COLO668 (cell line): ENCODE results near the gene CX3CR1.
"Not testable (repeated sequence)": the region's sequence is repeated elsewhere in the genome, so short reads cannot be mapped to it uniquely, and the experiment has no call there.

Experiments
- DNase-seq: peaks from one replicate; lab custom pipeline; 2025; ENCODE audit not compliant: unreplicated experiment; lab: John Stamatoyannopoulos, UW

Gene CX3CR1

GRCh38 chr3:39279745-39280517 is at the start of gene CX3CR1:
TSS of gene CX3CR1 (minus strand) at chr3:39280036. CDS start at chr3:39266509, 13,527 bp downstream.
- no peak for DNase-seq

- no peak for DNase-seq
Observed at GRCh38 chr3:39329493-39329892, 49.7 kb upstream of the CX3CR1 start, which contains the start of gene CCR8. TSS of gene CCR8 (plus strand) at chr3:39329709. CDS start at chr3:39332332, 2,623 bp downstream.

- DNase-seq, result no peak
Observed at GRCh38 chr3:39327746-39328349, 48.0 kb upstream of the CX3CR1 start.

GRCh38 chr3:39327053-39327745 is 47.4 kb upstream of the CX3CR1 start:
- DNase-seq, result no peak

GRCh38 chr3:39325236-39325635 is 45.4 kb upstream of the CX3CR1 start:
- no peak for DNase-seq

- no peak for DNase-seq
Observed at GRCh38 chr3:39323494-39323893, 43.7 kb upstream of the CX3CR1 start.

GRCh38 chr3:39322936-39323335 is 43.1 kb upstream of the CX3CR1 start:
- DNase-seq, result no peak

GRCh38 chr3:39322209-39322715 is 42.4 kb upstream of the CX3CR1 start:
- not testable (repeated sequence) for DNase-seq

GRCh38 chr3:39321574-39321983 is 41.7 kb upstream of the CX3CR1 start:
- DNase-seq, result not testable (repeated sequence)

GRCh38 chr3:39319249-39319648 is 39.4 kb upstream of the CX3CR1 start:
- no peak for DNase-seq

GRCh38 chr3:39318301-39318700 is 38.5 kb upstream of the CX3CR1 start:
- no peak for DNase-seq

GRCh38 chr3:39317571-39318169 is 37.8 kb upstream of the CX3CR1 start:
- no peak for DNase-seq

- no peak for DNase-seq
Observed at GRCh38 chr3:39315420-39315819, 35.6 kb upstream of the CX3CR1 start.

- no peak for DNase-seq
Observed at GRCh38 chr3:39313289-39313688, 33.5 kb upstream of the CX3CR1 start.

- DNase-seq, result no peak
Observed at GRCh38 chr3:39302178-39302577, 22.3 kb upstream of the CX3CR1 start.

GRCh38 chr3:39299279-39299678 is 19.4 kb upstream of the CX3CR1 start:
- no peak for DNase-seq

- no peak for DNase-seq
Observed at GRCh38 chr3:39296197-39297077, 16.6 kb upstream of the CX3CR1 start.

GRCh38 chr3:39295184-39295775 is 15.4 kb upstream of the CX3CR1 start:
- DNase-seq, result no peak

- DNase-seq, result no peak
Observed at GRCh38 chr3:39294446-39295183, 14.8 kb upstream of the CX3CR1 start.
